HG03280 (cell line): Measurements from ENCODE around the gene ATAD3B.
"Not testable (repeated sequence)": the region's sequence is repeated elsewhere in the genome, so short reads cannot be mapped to it uniquely, and the experiment has no call there.

Experiments
- ATAC-seq: cut with Tn5 transposase; IDR thresholded peaks from one replicate; pipeline ENCODE4 v1.9.1; 2021; ENCODE audit warnings: mild to moderate bottlenecking, moderate library complexity; ENCODE audit not compliant: unreplicated experiment

Gene ATAD3B

GRCh38 chr1:1529936-1530335, 58.4 kb downstream of the ATAD3B start:
- no peak for ATAC-seq

- ATAC-seq, result no peak
These were observed 60.4 kb downstream of the ATAD3B start for GRCh38 chr1:1531947-1532346.

GRCh38 chr1:1533176-1533893, 61.8 kb downstream of the ATAD3B start:
- ATAC-seq, result not testable (repeated sequence)

- ATAC-seq, result not testable (repeated sequence)
These were observed 62.3 kb downstream of the ATAD3B start for GRCh38 chr1:1533894-1534291.

GRCh38 chr1:1534401-1535154, 63.0 kb downstream of the ATAD3B start:
- no peak for ATAC-seq

GRCh38 chr1:1535201-1536018, 63.8 kb downstream of the ATAD3B start:
- no peak for ATAC-seq

- no peak for ATAC-seq
These were observed 64.7 kb downstream of the ATAD3B start for GRCh38 chr1:1536019-1536937.

GRCh38 chr1:1536938-1537546, 65.5 kb downstream of the ATAD3B start:
- no peak for ATAC-seq

GRCh38 chr1:1537626-1538250, 66.2 kb downstream of the ATAD3B start:
- no peak for ATAC-seq

GRCh38 chr1:1538334-1538733, 66.8 kb downstream of the ATAD3B start:
- no peak for ATAC-seq

GRCh38 chr1:1538989-1539309, 67.4 kb downstream of the ATAD3B start:
- ATAC-seq, result no peak

- ATAC-seq, result no peak
These were observed 67.9 kb downstream of the ATAD3B start for GRCh38 chr1:1539310-1540089.

- no peak for ATAC-seq
These were observed 68.7 kb downstream of the ATAD3B start, which contains the start of gene TMEM240 for GRCh38 chr1:1540090-1540817. TSS of gene TMEM240 (minus strand) at chr1:1540624. CDS start at chr1:1540346, 278 bp downstream.

- ATAC-seq, result no peak
These were observed 69.5 kb downstream of the ATAD3B start for GRCh38 chr1:1540818-1541628.

GRCh38 chr1:1541956-1542765, 70.6 kb downstream of the ATAD3B start:
- no peak for ATAC-seq
